ENCODE measurements around the gene ZNF268. TPM values are rescaled to one million over a fixed set of nuclear protein-coding genes. Genes with fewer than 3 reads are reported as not detected.

The ZNF268 gene
- total RNA-seq, result 55.0 TPM

GRCh38 chr12:133181238-133181959, at the start of gene ZNF268:
Gene ZNF268 (plus strand): TSS chr12:133181495. CDS start chr12:133181998, 503 bp downstream.

GRCh38 chr12:133235401-133236112, 54.3 kb downstream of the ZNF268 start, which contains the start of gene ANHX:
Gene ANHX (minus strand): TSS chr12:133235877. CDS start chr12:133234356, 1,521 bp downstream.

Other genes starting within 250 kb of the ZNF268 start
- gene ZNF605, start 225.2 kb upstream of the ZNF268 start, total RNA-seq, result 25.1 TPM
- 34.0 TPM for gene ZNF26, start 195.1 kb upstream of the ZNF268 start, total RNA-seq
- 94.9 TPM for gene ZNF84, start 144.0 kb upstream of the ZNF268 start, total RNA-seq
- 50.0 TPM for gene ZNF140, start 100.6 kb upstream of the ZNF268 start, total RNA-seq
- 9.5 TPM for gene ZNF891, start 51.2 kb upstream of the ZNF268 start, total RNA-seq
- gene ZNF10, start 50.9 kb upstream of the ZNF268 start, total RNA-seq, result 48.7 TPM
- not detected for gene ANHX, start 54.4 kb downstream of the ZNF268 start, total RNA-seq

All from camera-type eye (tissue), 1 donor.